ENCODE measurements around the gene HMG20B.

GRCh38 chr19:3555653-3556422, 16.9 kb upstream of the HMG20B start:
- TF ChIP-seq CTCF (optimal IDR thresholded peaks at IDR 0.05 in 1 of 3, IDR thresholded peaks at IDR 0.05 in 1 of 3, conservative IDR thresholded peaks at IDR 0.05 in 1 of 3; ENCODE audit: extremely low read depth in 1 of 3, insufficient read depth in 2 of 3, low read length in 3 of 3) (no peak), EZH2 (IDR thresholded peaks at IDR 0.05; ENCODE audit: low read length) (no peak)

Data from keratinocyte (primary cell).